Measurements from ENCODE around the gene SND1. TPM values are rescaled to one million over a fixed set of nuclear protein-coding genes. Genes with fewer than 3 reads are reported as not detected.

SND1 gene
- total and polyA plus RNA-seq, 2 donors (not counting 3 experiments of a cell fraction or from before 2014, with no cell fraction given) = 116 to 249 TPM

- dilution Hi-C loops (cut with MboI; ENCODE audit: extremely low pct_ligation_motif_present, low sequenced_read_pairs) = no loop called here
- H3K27me3 ChIP-seq (ENCODE audit: control insufficient read depth in 2 of 2, insufficient read depth in 2 of 2, low read length in 2 of 2) = no peaks in the 10 kb centered on the region
- H3K27ac ChIP-seq (ENCODE audit: insufficient read depth, low read depth, low read length) = no peak overlapping the region
- H3K4me2 ChIP-seq (ENCODE audit: insufficient read depth, low read length) = no peak overlapping the region
- DNase-seq (ENCODE audit: low read depth, low spot score) (peak; percentile 37), FAIRE-seq (no peak)
- CTCF ChIA-PET = interaction anchor here (1.5 kb wide), 1 partner anchor 10 kb away, joined by 4 read pairs; no protein-coding TSS in a partner anchor
- no peak overlapping the region for H3K9ac ChIP-seq (replicated peaks; ENCODE audit: extremely low read depth, insufficient read depth, low read length)
- TF ChIP-seq GATA2 (IDR thresholded peaks at IDR 0.05; ENCODE audit: insufficient read depth, insufficient read length, low read depth, low read length) = no peak
- POLR2A ChIA-PET = interaction anchor here (1.2 kb wide), 1 partner anchor 41 kb away, joined by 3 read pairs; no protein-coding TSS in a partner anchor
- peaks cover 10% of the 10 kb centered on the region for H3K4me1 ChIP-seq (ENCODE audit: control insufficient read depth, extremely low read depth, insufficient read depth, low read length)
- intact Hi-C loops (cut with micrococcal nuclease) = no loop called here
- H3K79me2 ChIP-seq (ENCODE audit: control insufficient read depth, insufficient read depth, low read length) = peaks cover 7% of the 10 kb centered on the region
- H3K4me3 ChIP-seq (replicated peaks in 1 of 3; ENCODE audit: insufficient read depth in 1 of 3, low read depth in 1 of 3, low read length in 3 of 3) = no peak overlapping the region
- H2AFZ ChIP-seq (ENCODE audit: low read depth, low read length) = no peak overlapping the region
- peaks cover 0 to 2% of the 10 kb centered on the region in 2 experiments for H3K36me3 ChIP-seq (ENCODE audit: control insufficient read depth in 2 of 2, extremely low read depth in 1 of 2, insufficient read depth in 2 of 2, low read length in 2 of 2)
- H3K9me1 ChIP-seq (replicated peaks; ENCODE audit: control insufficient read depth, extremely low read depth, insufficient read depth, low read length) = no peaks in the 10 kb centered on the region
- no peaks in the 10 kb centered on the region for H4K20me1 ChIP-seq (replicated peaks; ENCODE audit: control insufficient read depth, extremely low read depth, insufficient read depth, low read length)
- H3K9me3 ChIP-seq (replicated peaks; ENCODE audit: control insufficient read depth, insufficient read depth, low read length) = no peaks in the 10 kb centered on the region
- BruUV-seq (replicated peaks) = no TSS peak
These were observed 213.5 kb downstream of the SND1 start for GRCh38 chr7:127865466-127865865.

- intact Hi-C loops (cut with micrococcal nuclease) (no loop called here), dilution Hi-C loops (cut with MboI; ENCODE audit: extremely low pct_ligation_motif_present, low sequenced_read_pairs) (no loop called here)
- peak overlapping the region; percentile 45 for H3K4me2 ChIP-seq (ENCODE audit: insufficient read depth, low read length)
- FAIRE-seq = peak; percentile 73
- peaks cover 0 to 2% of the 10 kb centered on the region in 2 experiments for H3K36me3 ChIP-seq (ENCODE audit: control insufficient read depth in 2 of 2, extremely low read depth in 1 of 2, insufficient read depth in 2 of 2, low read length in 2 of 2)
- peak; percentile 41 for DNase-seq (ENCODE audit: low read depth, low spot score)
- POLR2A ChIA-PET = interaction anchor here (0.6 kb wide), 1 partner anchor 46 kb away, joined by 3 read pairs; no protein-coding TSS in a partner anchor
- CTCF ChIA-PET = interaction anchor here (1.0 to 1.2 kb wide), 3 partner anchors 9 to 34 kb away, joined by 3 to 4 read pairs (median 3); no protein-coding TSS in a partner anchor
- peaks cover 4% of the 10 kb centered on the region for H4K20me1 ChIP-seq (replicated peaks; ENCODE audit: control insufficient read depth, extremely low read depth, insufficient read depth, low read length)
- peak overlapping the region; percentile 11 for H3K27ac ChIP-seq (ENCODE audit: insufficient read depth, low read depth, low read length)
- no peak overlapping the region for H2AFZ ChIP-seq (ENCODE audit: low read depth, low read length)
- H3K9me1 ChIP-seq (replicated peaks; ENCODE audit: control insufficient read depth, extremely low read depth, insufficient read depth, low read length) = no peaks in the 10 kb centered on the region
- TF ChIP-seq EZH2 (IDR thresholded peaks at IDR 0.05; ENCODE audit: borderline replicate concordance, low read depth, low read length, severe bottlenecking) (no peak), JUN (IDR thresholded peaks at IDR 0.05; ENCODE audit: borderline replicate concordance, insufficient read depth, insufficient read length, low read depth) (peak; percentile 39), POLR2A (IDR thresholded peaks at IDR 0.05; ENCODE audit: low read depth, low read length) (no peak), MYC (IDR thresholded peaks at IDR 0.05; ENCODE audit: low read depth, low read length) (no peak), FOS (IDR thresholded peaks at IDR 0.05; ENCODE audit: borderline replicate concordance, insufficient read depth, low read length) (peak; percentile 31)
- H3K9me3 ChIP-seq (replicated peaks; ENCODE audit: control insufficient read depth, insufficient read depth, low read length) = no peaks in the 10 kb centered on the region
- BruUV-seq (replicated peaks) = no TSS peak
- H3K4me3 ChIP-seq (replicated peaks in 1 of 3; ENCODE audit: insufficient read depth in 1 of 3, low read depth in 1 of 3, low read length in 3 of 3) = peak overlapping the region in 1 of 3 experiments; percentile 8
- H3K27me3 ChIP-seq (ENCODE audit: control insufficient read depth in 2 of 2, insufficient read depth in 2 of 2, low read length in 2 of 2) = no peaks in the 10 kb centered on the region
- H3K4me1 ChIP-seq (ENCODE audit: control insufficient read depth, extremely low read depth, insufficient read depth, low read length) = peaks cover 9% of the 10 kb centered on the region
- peaks cover 40% of the 10 kb centered on the region for H3K79me2 ChIP-seq (ENCODE audit: control insufficient read depth, insufficient read depth, low read length)
- H3K9ac ChIP-seq (replicated peaks; ENCODE audit: extremely low read depth, insufficient read depth, low read length) = no peak overlapping the region
These were observed 218.4 kb downstream of the SND1 start for GRCh38 chr7:127870231-127870907.

Measured in endothelial cell of umbilical vein (primary cell).